Lung (tissue), 12 donors: ENCODE data around the gene HEXD. TPM values are rescaled to one million over a fixed set of nuclear protein-coding genes. Genes with fewer than 3 reads are reported as not detected.
"Not testable (repeated sequence)": the region's sequence is repeated elsewhere in the genome, so short reads cannot be mapped to it uniquely, and the experiment has no call there.

ENCODE experiments used
- ATAC-seq: fragments of 200-7000 bp; cut with Tn5 transposase; one replicate; pipeline ENCODE4 v1.9.1; 2020; ENCODE audit warnings: moderate number of reproducible peaks; ENCODE audit not compliant: insufficient read depth, low FRiP score
- DNase-seq, 3 donors: peaks; one replicate each; pipeline ENCODE4 v3.0.0-alpha.2; 2013 to 2017
- H3K27ac ChIP-seq, 2 donors: one replicate each; pipeline ENCODE4 v1.5.1; 2013; ENCODE audit warnings: mild to moderate bottlenecking in 2 of 2, moderate library complexity in 2 of 2, control low read depth in 1 of 2, inconsistent platforms in 1 of 2, low read depth in 1 of 2, low read length in 1 of 2
- H3K27me3 ChIP-seq, 3 donors: one replicate each; pipeline ENCODE4 v1.5.1; 2013; ENCODE audit warnings: low read length in 2 of 3; ENCODE audit not compliant: control insufficient read depth in 3 of 3, insufficient read depth in 3 of 3
- H3K36me3 ChIP-seq, 4 donors: one replicate each; pipeline ENCODE4 v1.5.1; 2013; ENCODE audit warnings: low read length in 4 of 4, mild to moderate bottlenecking in 1 of 4, moderate library complexity in 1 of 4; ENCODE audit not compliant: control insufficient read depth in 4 of 4, insufficient read depth in 4 of 4
- H3K4me1 ChIP-seq, 5 donors: one replicate each; pipeline ENCODE4 v1.5.1; 2013; ENCODE audit warnings: low read length in 5 of 5, mild to moderate bottlenecking in 2 of 5, moderate library complexity in 1 of 5; ENCODE audit not compliant: control insufficient read depth in 5 of 5, insufficient read depth in 5 of 5
- H3K4me3 ChIP-seq: one replicate; pipeline ENCODE4 v1.5.1; 2013; ENCODE audit warnings: mild to moderate bottlenecking, control low read depth, moderate library complexity
- H3K9ac ChIP-seq, 2 donors: one replicate each; pipeline ENCODE4 v1.5.1; 2013; ENCODE audit warnings: low read length in 2 of 2, control low read depth in 1 of 2; ENCODE audit not compliant: insufficient read depth in 1 of 2
- H3K9me3 ChIP-seq, 4 donors: one replicate each; pipeline ENCODE4 v1.5.1; 2013; ENCODE audit warnings: low read length in 3 of 4, mild to moderate bottlenecking in 1 of 4, moderate library complexity in 1 of 4; ENCODE audit not compliant: control insufficient read depth in 4 of 4, insufficient read depth in 3 of 4
- CTCF ChIP-seq: IDR thresholded peaks from 2 replicates; pipeline ENCODE4 v1.5.1; 2012; ENCODE audit warnings: mild to moderate bottlenecking; ENCODE audit errors: control extremely low read depth, extremely low read depth
- WGBS, 2 donors: extraction: QIAGEN DNeasy Blood & Tissue Kit; methylation state at CpG; one replicate each; pipeline ENCODE4 v1.1.7; 2013; 5-methylcytosine and 5-hydroxymethylcytosine counted together
- polyA plus RNA-seq, 2 donors: library from polyadenylated mRNA; stranded (reverse); fragments of 200-250 nt; gene quantifications; one replicate each; pipeline ENCODE4 v1.2.1, GENCODE V29; 2013
- total RNA-seq, 2 donors: library from RNA; depleted of rRNA in 1 of 2; stranded (reverse); fragments of >200 nt in 1 of 2; gene quantifications; one replicate each; pipeline ENCODE4 v1.2.1, GENCODE V29; 2014 to 2021
- donor health status: control.
- donor health status: control.
- donor health status: Bipolar disorder and iron deficiency.
- donor health status: healthy.
- donor health status: DM: yes; HTN: yes; CAD: no.

The HEXD gene
- total and polyA plus RNA-seq, 4 donors, result 28.4 to 57.3 (median 37.4) TPM

GRCh38 chr17:82452162-82452561, 34.0 kb downstream of the HEXD start:
- 88% methylated on average over 3 of the region's 3 CpGs for WGBS, 2 donors
- Histone ChIP-seq H3K9me3 (no peaks in the 10 kb centered on the region), H3K9ac (no peak overlapping the region), H3K4me1 (peaks cover 5 to 15% (median 12%) of the 10 kb centered on the region in 5 donors), H3K27me3 (no peaks in the 10 kb centered on the region), H3K27ac (no peak overlapping the region), H3K36me3 (peaks cover 0 to 8% (median 2%) of the 10 kb centered on the region in 4 donors), H3K4me3 (no peak overlapping the region)
- DNase-seq (no peak), ATAC-seq (no peak)
- TF ChIP-seq CTCF, result no peak

- H3K4me3 ChIP-seq, H3K27me3 ChIP-seq, H3K9ac ChIP-seq, ATAC-seq, H3K9me3 ChIP-seq, DNase-seq, H3K36me3 ChIP-seq: not testable (repeated sequence)
- Histone ChIP-seq H3K4me1 (peaks cover 5 to 23% (median 15%) of the 10 kb centered on the region in 5 donors), H3K27ac (peak overlapping the region in 1 of 2 donors; percentile 53)
- WGBS, 2 donors, result 73 to 86% methylated on average over 7 of the region's 7 CpGs
Measured at GRCh38 chr17:82453151-82453550, 35.0 kb downstream of the HEXD start.

- H3K27me3 ChIP-seq, H3K4me3 ChIP-seq, ATAC-seq, H3K36me3 ChIP-seq, H3K27ac ChIP-seq, H3K9me3 ChIP-seq, DNase-seq, H3K9ac ChIP-seq: not testable (repeated sequence)
- WGBS, 2 donors, result 95 to 96% methylated on average over 21 of the region's 21 CpGs
- H3K4me1 ChIP-seq, result peaks cover 4 to 23% (median 15%) of the 10 kb centered on the region in 5 donors
Measured at GRCh38 chr17:82453706-82454105, 35.6 kb downstream of the HEXD start.

- DNase-seq (no peak), ATAC-seq (no peak)
- peaks cover 0 to 13% (median 7%) of the 10 kb centered on the region in 5 donors for H3K4me1 ChIP-seq
- peak overlapping the region; percentile 93 to 99 for H3K27ac ChIP-seq
- no peaks in the 10 kb centered on the region for H3K9me3 ChIP-seq
- no peak for TF ChIP-seq CTCF
- no peak overlapping the region for H3K4me3 ChIP-seq
- H3K27me3 ChIP-seq, result no peaks in the 10 kb centered on the region
- peak overlapping the region in 1 of 2 donors; percentile 78 for H3K9ac ChIP-seq
- peaks cover 0 to 14% (median 10%) of the 10 kb centered on the region in 4 donors for H3K36me3 ChIP-seq
- WGBS, 2 donors, result 19 to 33% methylated on average over 10 of the region's 10 CpGs
Measured at GRCh38 chr17:82457073-82457928, 39.2 kb downstream of the HEXD start.
